HFF-Myc (cell line): ENCODE data around the gene HOXB8.

Source experiments
- DNase-seq: peaks from one replicate; pipeline ENCODE4 v3.0.0-alpha.2; 2011; ENCODE audit warnings: low read depth; ENCODE audit errors: extremely low read depth
- H3K4me3 ChIP-seq: replicated peaks from 2 replicates; pipeline ENCODE4 v1.5.1; 2011; ENCODE audit warnings: low read depth, mild to moderate bottlenecking, control low read depth, low read length
- CTCF ChIP-seq: IDR thresholded peaks from 2 replicates; pipeline ENCODE4 v1.5.1; 2012; ENCODE audit warnings: mild to moderate bottlenecking, low read depth, low read length, control low read depth; ENCODE audit errors: missing control alignments

Gene HOXB8

GRCh38 chr17:48597528-48597777 is 17.6 kb downstream of the HOXB8 start:
- H3K4me3 ChIP-seq = no peak overlapping the region; the same call in 1 of the 2 replicates
- no peak for DNase-seq
- no peak for TF ChIP-seq CTCF

- TF ChIP-seq CTCF = no peak
- DNase-seq = no peak
- no peak overlapping the region for H3K4me3 ChIP-seq
These were observed 18.2 kb downstream of the HOXB8 start for GRCh38 chr17:48596735-48597527.

DNA sequence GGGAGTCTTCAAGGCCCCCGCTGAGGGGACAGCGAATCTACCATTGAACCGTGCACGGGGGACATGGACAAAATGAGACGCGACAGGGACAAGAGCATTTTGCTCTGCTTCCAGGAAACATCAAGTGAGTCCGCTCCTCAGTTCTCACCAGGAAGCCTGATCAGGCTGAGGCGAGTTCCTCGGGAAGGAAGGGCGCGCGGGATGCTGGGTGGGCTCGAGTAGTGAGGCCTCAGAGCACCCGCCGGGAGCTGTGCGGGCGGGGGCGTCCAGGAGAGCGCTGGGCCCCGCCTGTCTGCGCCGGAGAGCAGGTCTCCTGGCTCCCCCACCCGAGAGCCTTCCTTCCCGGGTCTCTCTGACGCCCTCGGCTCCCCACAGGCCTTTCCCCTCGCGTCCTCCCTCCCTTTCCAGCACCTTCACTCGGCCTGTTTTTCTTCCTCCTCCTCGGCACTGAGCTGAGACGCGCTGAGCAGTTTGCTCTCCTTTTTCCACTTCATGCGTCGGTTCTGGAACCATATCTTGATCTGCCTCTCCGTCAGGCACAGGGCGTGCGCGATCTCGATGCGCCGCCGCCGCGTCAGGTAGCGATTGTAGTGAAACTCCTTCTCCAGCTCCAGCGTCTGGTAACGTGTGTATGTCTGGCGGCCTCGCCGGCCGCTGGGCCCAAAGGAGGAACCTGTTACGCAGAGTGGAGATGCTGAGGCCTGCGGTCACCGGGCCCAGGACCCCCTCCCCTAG is 18.9 kb downstream of the HOXB8 start:
- no peak for TF ChIP-seq CTCF
- no peak overlapping the region for H3K4me3 ChIP-seq
- no peak for DNase-seq

- no peak for TF ChIP-seq CTCF
- H3K4me3 ChIP-seq = no peak overlapping the region
- DNase-seq = no peak
These were observed 19.7 kb downstream of the HOXB8 start for GRCh38 chr17:48595278-48595999.

GRCh38 chr17:48594538-48595277 is 20.4 kb downstream of the HOXB8 start:
- DNase-seq = no peak
- TF ChIP-seq CTCF = no peak
- no peak overlapping the region for H3K4me3 ChIP-seq

- no peak overlapping the region for H3K4me3 ChIP-seq
- TF ChIP-seq CTCF = peak; percentile 92
- DNase-seq = peak; percentile 38
These were observed 21.1 kb downstream of the HOXB8 start for GRCh38 chr17:48593840-48594537.
